GM23338 (cell line): ENCODE results near the gene NDUFA12.

Experiments
- CREB1 ChIP-seq: fragments of 250-450 bp; sonication (Bioruptor Pico); IDR thresholded peaks from 2 replicates; pipeline ENCODE4 v1.5.0; 2020; ENCODE audit warnings: low read depth, mild to moderate bottlenecking, moderate library complexity
- CTCF ChIP-seq, 2 experiments: fragments of 200-600 bp in 1 of 2; sonication (generic) in 1 of 2; conservative IDR thresholded peaks; 2 replicates each; pipeline versions ENCODE4 v1.5.1 to v1.6.1; 2016 to 2017; ENCODE audit warnings: antibody characterized with exemption in 2 of 2, low read depth in 2 of 2, mild to moderate bottlenecking in 2 of 2, moderate library complexity in 1 of 2
- EZH2 ChIP-seq: fragments of 200-600 bp; sonication (generic); IDR thresholded peaks from one replicate; pipeline ENCODE4 v1.8.0; 2017; ENCODE audit warnings: antibody characterized with exemption, mild to moderate bottlenecking, low read depth; ENCODE audit not compliant: unreplicated experiment
- EZH2phosphoT487 ChIP-seq: fragments of 200-600 bp; sonication (generic); IDR thresholded peaks from one replicate; pipeline ENCODE4 v1.8.1; 2018; ENCODE audit warnings: antibody characterized with exemption; ENCODE audit not compliant: unreplicated experiment
- JUNB ChIP-seq: IDR thresholded peaks from one replicate; pipeline ENCODE4 v1.6.1; 2016; ENCODE audit warnings: antibody characterized with exemption; ENCODE audit not compliant: unreplicated experiment
- NANOG ChIP-seq: IDR thresholded peaks from 2 replicates; pipeline ENCODE4 v1.6.1; 2016; ENCODE audit warnings: antibody characterized with exemption, borderline replicate concordance
- POLR2AphosphoS5 ChIP-seq: IDR thresholded peaks from 2 replicates; pipeline ENCODE4 v1.6.1; 2016; ENCODE audit warnings: antibody characterized with exemption, low read depth
- REST ChIP-seq: IDR thresholded peaks from one replicate; pipeline ENCODE4 v1.6.1; 2018; ENCODE audit warnings: antibody characterized with exemption; ENCODE audit not compliant: unreplicated experiment
- STAT1 ChIP-seq: IDR thresholded peaks from one replicate; pipeline ENCODE4 v1.6.1; 2016; ENCODE audit warnings: antibody characterized with exemption; ENCODE audit not compliant: unreplicated experiment
- ZNF114 ChIP-seq: fragments of 250-450 bp; sonication (Bioruptor Pico); IDR thresholded peaks from 2 replicates; pipeline ENCODE4 v1.5.0; 2020; ENCODE audit warnings: mild to moderate bottlenecking, moderate library complexity
- ZNF331 ChIP-seq: fragments of 250-450 bp; sonication (Bioruptor Pico); IDR thresholded peaks from 2 replicates; pipeline ENCODE4 v1.5.0; 2020; ENCODE audit warnings: low read depth, mild to moderate bottlenecking, moderate library complexity
- ZNF462 ChIP-seq: fragments of 250-450 bp; sonication (Bioruptor Pico); IDR thresholded peaks from 2 replicates; pipeline ENCODE4 v1.5.0; 2020; ENCODE audit warnings: mild to moderate bottlenecking, moderate library complexity

GRCh38 chr12:95003921-95004272 is 400 bp upstream of the NDUFA12 start:
- TF ChIP-seq EZH2, result no peak
- no peak for TF ChIP-seq EZH2phosphoT487
- no peak for TF ChIP-seq POLR2AphosphoS5
- TF ChIP-seq JUNB, result no peak
- no peak for TF ChIP-seq CTCF (conservative IDR thresholded peaks at IDR 0.05; ENCODE audit: low read depth in 2 of 2)
- TF ChIP-seq REST, result no peak
- TF ChIP-seq ZNF331, result no peak
- TF ChIP-seq CREB1, result no peak
- TF ChIP-seq ZNF462 (CRISPR knock-in tag), result no peak
- TF ChIP-seq ZNF114 (CRISPR knock-in tag), result no peak
- no peak for TF ChIP-seq NANOG
- no peak for TF ChIP-seq STAT1
